K562 (cell line): Measurements from ENCODE around the gene ZBTB16. TPM values are rescaled to one million over a fixed set of nuclear protein-coding genes. Genes with fewer than 3 reads are reported as not detected.

ENCODE experiments used
- ATAC-seq: fragments of 200-7000 bp; cut with Tn5 transposase; 3 replicates; pipeline ENCODE4 v1.9.1; 2020; ENCODE audit warnings: moderate library complexity
- BruUV-seq: library from RNA; stranded (reverse); fragments of 400-500 nt; replicated peaks from 2 replicates; lab custom pipeline; 2021; lab: Mats Ljungman, UMichigan
- CTCF ChIA-PET: fragments of 300-600 bp; formaldehyde crosslinking; extraction: SDS; loops from one replicate; lab custom pipeline; 2021; ENCODE audit warnings: low intra/inter-chr PET ratio; lab: Yijun Ruan, JAX
- POLR2A ChIA-PET: fragments of 300-600, 350-650 bp; sonication (Branson Sonifier 250); formaldehyde crosslinking; extraction: SDS; loops from one replicate; lab custom pipeline; 2021; ENCODE audit warnings: antibody characterized with exemption, inconsistent platforms; lab: Yijun Ruan, JAX
- DNase-seq, 4 experiments: peaks; one replicate each; pipeline versions ENCODE4 v3.0.0 to v3.0.0-alpha.2; 2011 to 2018; ENCODE audit warnings: low spot score in 3 of 4, mixed read lengths in 3 of 4; ENCODE audit errors: extremely low read depth in 1 of 4
- FAIRE-seq: peaks from 2 replicates; lab custom pipeline; 2011; peaks lifted over from hg19 to GRCh38; lab: Jason Lieb, UNC
- H2AFZ ChIP-seq: 2 replicates; pipeline ENCODE4 v1.6.0; 2011; ENCODE audit warnings: low read depth, low read length, control low read depth, inconsistent platforms
- H3K27ac ChIP-seq: fragments of 200-600 bp; 3 replicates; pipeline ENCODE4 v1.8.0; 2011; ENCODE audit warnings: low read depth, mild to moderate bottlenecking, control low read depth, inconsistent platforms, low read length, moderate library complexity, mixed read lengths; ENCODE audit errors: extremely low read depth
- H3K27me3 ChIP-seq, 2 experiments: fragments of 300-600 bp in 1 of 2; 2 replicates in 1 of 2; 3 replicates in 1 of 2; pipeline versions ENCODE4 v1.6.0 to v1.8.0; 2011; ENCODE audit warnings: inconsistent platforms in 2 of 2, low read length in 2 of 2, mild to moderate bottlenecking in 1 of 2, mixed read lengths in 1 of 2, moderate library complexity in 1 of 2; ENCODE audit not compliant: control insufficient read depth in 2 of 2, insufficient read depth in 2 of 2
- H3K36me3 ChIP-seq: fragments of 300-600 bp; 3 replicates; pipeline ENCODE4 v1.8.0; 2011; ENCODE audit warnings: mild to moderate bottlenecking, low read length, inconsistent platforms; ENCODE audit not compliant: control insufficient read depth, insufficient read depth
- H3K4me1 ChIP-seq, 2 experiments: fragments of 200-600 bp in 1 of 2; replicated peaks in 1 of 2; 2 replicates in 1 of 2; 3 replicates in 1 of 2; pipeline versions ENCODE4 v1.5.1 to v1.8.0; 2011; ENCODE audit warnings: inconsistent platforms in 2 of 2, low read length in 2 of 2, mild to moderate bottlenecking in 1 of 2, mixed read lengths in 1 of 2, moderate library complexity in 1 of 2; ENCODE audit not compliant: control insufficient read depth in 2 of 2, insufficient read depth in 2 of 2
- H3K4me2 ChIP-seq: 2 replicates; pipeline ENCODE4 v1.6.1; 2011; ENCODE audit warnings: low read length, control low read depth, inconsistent platforms, mixed read lengths; ENCODE audit not compliant: insufficient read depth
- H3K4me3 ChIP-seq: fragments of 200-600 bp; sonication (generic), shearing (Covaris generic); 2 replicates; pipeline ENCODE4 v1.5.1; 2016; ENCODE audit warnings: control low read depth, inconsistent platforms
- H3K79me2 ChIP-seq: fragments of 200-600 bp; 3 replicates; pipeline ENCODE4 v1.8.0; 2011; ENCODE audit warnings: low read length, inconsistent platforms; ENCODE audit not compliant: control insufficient read depth, insufficient read depth
- H3K9ac ChIP-seq, 2 experiments: 2 replicates each; pipeline versions ENCODE4 v1.6.0 to v1.6.1; 2011; ENCODE audit warnings: low read depth in 2 of 2, low read length in 2 of 2, control low read depth in 1 of 2, inconsistent platforms in 1 of 2, mild to moderate bottlenecking in 1 of 2, mixed read lengths in 1 of 2; ENCODE audit not compliant: insufficient read depth in 1 of 2
- H3K9me1 ChIP-seq: one replicate; pipeline ENCODE4 v1.6.0; 2011; ENCODE audit warnings: inconsistent platforms, mild to moderate bottlenecking, low read length, moderate library complexity; ENCODE audit not compliant: control insufficient read depth, insufficient read depth
- H3K9me3 ChIP-seq: replicated peaks from 2 replicates; pipeline ENCODE4 v1.5.1; 2011; ENCODE audit warnings: low read depth, low read length, inconsistent platforms; ENCODE audit not compliant: control insufficient read depth, insufficient read depth
- H4K20me1 ChIP-seq: replicated peaks from 2 replicates; pipeline ENCODE4 v1.6.1; 2011; ENCODE audit warnings: low read length, inconsistent platforms, mixed read lengths; ENCODE audit not compliant: control insufficient read depth, insufficient read depth
- POLR2H ChIP-seq: IDR thresholded peaks from 2 replicates; pipeline ENCODE4 v1.6.1; 2016; ENCODE audit warnings: missing genetic modification characterization, low read depth, mild to moderate bottlenecking, control low read depth, missing compliant biosample characterization, moderate library complexity
- TSC22D4 ChIP-seq: fragments of 450-650 bp; IDR thresholded peaks from 2 replicates; pipeline ENCODE4 v1.6.1; 2016; ENCODE audit warnings: missing genetic modification characterization, missing biosample characterization, control low read depth
- ZFP1 ChIP-seq: fragments of 450-650 bp; formaldehyde crosslinking; IDR thresholded peaks from 2 replicates; pipeline ENCODE4 v1.4.0; 2020; ENCODE audit warnings: mild to moderate bottlenecking, mixed read lengths
- ZNF445 ChIP-seq: fragments of 250-450 bp; sonication (Bioruptor Pico); IDR thresholded peaks from 2 replicates; pipeline ENCODE4 v1.4.0; 2020; ENCODE audit warnings: low read depth, mild to moderate bottlenecking, moderate library complexity
- ZNF75A ChIP-seq: fragments of 450-650 bp; formaldehyde crosslinking; IDR thresholded peaks from 2 replicates; pipeline ENCODE4 v1.4.0; 2020; ENCODE audit warnings: mild to moderate bottlenecking
- WGBS: fragments of 100-300 bp; shearing (Covaris generic); methylation state at CpG from one replicate; pipeline ENCODE4 v1.1.6; 2016; ENCODE audit warnings: low coverage, mixed read lengths; ENCODE audit not compliant: insufficient coverage; ENCODE audit errors: missing lambda C conversion rate; 5-methylcytosine and 5-hydroxymethylcytosine counted together
- in situ Hi-C: fragments of 300-500 bp; cut with MboI; formaldehyde crosslinking; loops from 4 replicates; pipeline ENCODE4 v1.15.0; 2018; ENCODE audit warnings: inconsistent platforms, mixed read lengths
- intact Hi-C: fragments of 100-400 bp; cut with micrococcal nuclease; formaldehyde crosslinking; loops from 2 replicates; pipeline ENCODE4 v1.14.2; 2022
- polyA plus RNA-seq, 8 experiments: library from polyadenylated mRNA; depleted of rRNA in 4 of 8; stranded (reverse) in 5 of 8; unstranded in 3 of 8; fragments of >200 nt; fragmentation: Nextera tagmentation in 2 of 8; fragmentation: Illumina TruSeq in 1 of 8; extraction: Ambion mirVana in 2 of 8; extraction: Trizol in 1 of 8; gene quantifications; 2 replicates each; pipeline versions ENCODE4 v1.2.1 to v1.2.3, GENCODE V29; 2011 to 2014; ENCODE audit warnings: inconsistent platforms in 1 of 8, missing spikeins in 1 of 8
- total RNA-seq, 7 experiments: library from RNA; depleted of rRNA in 6 of 7; stranded (reverse); fragments of >200 nt in 6 of 7; fragmentation: Illumina TruSeq in 2 of 7; extraction: Trizol in 2 of 7; gene quantifications; 2 replicates each; pipeline versions ENCODE4 v1.2.1 to v1.2.3, GENCODE V29; 2011 to 2021; ENCODE audit warnings: low replicate concordance in 1 of 7
- TF ChIP-seq, protein P1 (sequence below), 3 experiments: IDR thresholded peaks in 2 of 3; conservative IDR thresholded peaks in 1 of 3; 2 replicates each; pipeline ENCODE4 v1.5.1; 2011 to 2012; ENCODE audit warnings: low read length in 3 of 3, mild to moderate bottlenecking in 3 of 3, control low read depth in 2 of 3, improper control_type of control experiment in 1 of 3, inconsistent platforms in 1 of 3, low read depth in 1 of 3, mixed read lengths in 1 of 3, moderate library complexity in 1 of 3; ENCODE audit not compliant: insufficient read depth in 2 of 3
- TF ChIP-seq, protein P2 (sequence below): fragments of 450-650 bp; IDR thresholded peaks from 2 replicates; pipeline ENCODE4 v1.6.1; 2016

ZBTB16 gene
- total and polyA plus RNA-seq, 9 of the 15 experiments (the other 6 are each of a cell fraction or from before 2014, with no cell fraction given): 0.06 to 0.40 (median 0.24) TPM; not detected in 4

DNA sequence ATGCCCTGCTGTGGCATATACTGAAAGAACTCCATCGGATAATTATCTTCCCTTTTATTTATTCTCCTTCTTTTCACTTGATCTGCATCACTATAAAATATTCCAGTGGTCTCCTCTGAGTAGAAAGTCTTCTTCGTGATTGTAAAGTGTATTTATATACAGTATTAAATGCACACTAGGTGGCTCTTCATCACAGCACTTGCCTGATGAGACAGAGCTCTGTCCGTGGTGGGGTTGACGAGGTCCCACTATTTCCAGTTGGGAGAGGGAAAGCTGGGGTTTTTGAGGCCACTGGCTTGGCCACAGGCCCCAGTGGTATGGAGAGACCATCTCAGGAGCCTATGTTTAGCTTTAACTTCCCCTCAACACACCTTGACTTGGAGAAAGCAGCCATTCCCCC lies 31.6 kb upstream of the ZBTB16 start (continued):
- TF ChIP-seq, protein P1, sequence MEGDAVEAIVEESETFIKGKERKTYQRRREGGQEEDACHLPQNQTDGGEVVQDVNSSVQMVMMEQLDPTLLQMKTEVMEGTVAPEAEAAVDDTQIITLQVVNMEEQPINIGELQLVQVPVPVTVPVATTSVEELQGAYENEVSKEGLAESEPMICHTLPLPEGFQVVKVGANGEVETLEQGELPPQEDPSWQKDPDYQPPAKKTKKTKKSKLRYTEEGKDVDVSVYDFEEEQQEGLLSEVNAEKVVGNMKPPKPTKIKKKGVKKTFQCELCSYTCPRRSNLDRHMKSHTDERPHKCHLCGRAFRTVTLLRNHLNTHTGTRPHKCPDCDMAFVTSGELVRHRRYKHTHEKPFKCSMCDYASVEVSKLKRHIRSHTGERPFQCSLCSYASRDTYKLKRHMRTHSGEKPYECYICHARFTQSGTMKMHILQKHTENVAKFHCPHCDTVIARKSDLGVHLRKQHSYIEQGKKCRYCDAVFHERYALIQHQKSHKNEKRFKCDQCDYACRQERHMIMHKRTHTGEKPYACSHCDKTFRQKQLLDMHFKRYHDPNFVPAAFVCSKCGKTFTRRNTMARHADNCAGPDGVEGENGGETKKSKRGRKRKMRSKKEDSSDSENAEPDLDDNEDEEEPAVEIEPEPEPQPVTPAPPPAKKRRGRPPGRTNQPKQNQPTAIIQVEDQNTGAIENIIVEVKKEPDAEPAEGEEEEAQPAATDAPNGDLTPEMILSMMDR (IDR thresholded peaks at IDR 0.05 in 2 of 3, conservative IDR thresholded peaks at IDR 0.05 in 1 of 3; ENCODE audit: insufficient read depth in 2 of 3, low read depth in 1 of 3, low read length in 3 of 3): 0 out of 6 replicates have a peak, but pooled peaks of 1 of the 3 experiments have one; percentile 3
- TF ChIP-seq ZNF75A (CRISPR knock-in tag): no peak
- no peak for TF ChIP-seq ZFP1 (CRISPR knock-in tag)
- no peak for TF ChIP-seq TSC22D4 (tag)
- TF ChIP-seq ZNF445 (CRISPR knock-in tag): no peak

DNA sequence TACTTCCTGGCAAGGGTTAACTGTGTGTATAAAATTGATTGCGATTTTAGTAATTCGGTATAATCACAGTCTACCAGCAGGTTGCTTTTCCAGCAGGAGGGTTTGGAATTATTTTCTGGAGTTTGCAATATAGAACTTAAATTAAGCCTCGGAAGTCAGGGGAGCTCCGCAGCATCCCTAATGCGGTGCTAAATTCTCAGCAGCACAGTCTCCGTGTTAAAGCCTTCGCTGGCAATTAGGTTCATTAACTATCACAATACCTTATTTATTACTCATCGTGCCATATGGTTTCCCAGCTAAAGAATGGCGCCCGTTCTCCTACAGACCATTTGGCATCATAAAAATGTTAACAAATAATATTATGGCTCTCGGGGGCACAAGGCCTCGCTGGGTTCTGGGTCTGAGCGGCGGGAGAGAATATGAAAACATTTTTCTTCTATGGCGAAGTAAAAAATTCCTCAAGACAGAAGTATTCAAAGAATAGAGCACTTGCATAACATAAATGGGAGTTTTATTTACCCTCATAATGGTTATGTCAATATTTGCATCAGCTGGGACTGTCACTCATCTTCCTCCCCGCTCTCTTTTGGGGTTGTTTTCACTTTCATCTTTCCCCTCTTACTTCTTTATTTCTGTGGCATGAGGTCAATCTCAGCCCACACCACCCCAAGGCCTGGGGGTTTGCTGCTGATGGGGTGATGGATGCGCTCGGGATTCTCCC lies 28.1 kb upstream of the ZBTB16 start:
- POLR2A ChIA-PET: no interaction called here
- Histone ChIP-seq H3K9ac (no peak overlapping the region), H3K4me3 (no peak overlapping the region), H3K4me2 (no peak overlapping the region), H3K9me1 (no peaks in the 10 kb centered on the region), H3K9me3 (no peaks in the 10 kb centered on the region), H3K27ac (no peak overlapping the region), H3K4me1 (peaks cover 0 to 5% of the 10 kb centered on the region in 2 experiments; a peak in 1 of 5 replicates), H3K36me3 (no peaks in the 10 kb centered on the region), H3K27me3 (peaks cover 13 to 51% of the 10 kb centered on the region in 2 experiments; a peak in 4 of 5 replicates), H3K79me2 (no peaks in the 10 kb centered on the region), H2AFZ (no peak overlapping the region), H4K20me1 (peaks cover 7% of the 10 kb centered on the region; the same call in 1 of the 2 replicates)
- no peak for DNase-seq
- intact Hi-C loops: no loop called here
- no peak for TF ChIP-seq POLR2H
- TF ChIP-seq, protein P2, sequence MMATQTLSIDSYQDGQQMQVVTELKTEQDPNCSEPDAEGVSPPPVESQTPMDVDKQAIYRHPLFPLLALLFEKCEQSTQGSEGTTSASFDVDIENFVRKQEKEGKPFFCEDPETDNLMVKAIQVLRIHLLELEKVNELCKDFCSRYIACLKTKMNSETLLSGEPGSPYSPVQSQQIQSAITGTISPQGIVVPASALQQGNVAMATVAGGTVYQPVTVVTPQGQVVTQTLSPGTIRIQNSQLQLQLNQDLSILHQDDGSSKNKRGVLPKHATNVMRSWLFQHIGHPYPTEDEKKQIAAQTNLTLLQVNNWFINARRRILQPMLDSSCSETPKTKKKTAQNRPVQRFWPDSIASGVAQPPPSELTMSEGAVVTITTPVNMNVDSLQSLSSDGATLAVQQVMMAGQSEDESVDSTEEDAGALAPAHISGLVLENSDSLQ: 0 out of 2 replicates have a peak, but pooled peaks have one; percentile 6
- no TSS peak for BruUV-seq
- no peak for FAIRE-seq
- in situ Hi-C loops: loop anchor here (25.0 kb wide), 1 partner anchor 731 kb away; no protein-coding TSS in a partner anchor
- no peak for ATAC-seq
- WGBS: under 1% methylated on average over 18 of the region's 18 CpGs
- CTCF ChIA-PET: interaction anchor here (0.6 kb wide), 1 partner anchor 227 kb away, joined by 3 read pairs; no protein-coding TSS in a partner anchor
